ENCODE measurements around the gene RABGAP1.

- TF ChIP-seq EZH2 (IDR thresholded peaks at IDR 0.05), result no peak
- TF ChIP-seq POLR2AphosphoS5 (IDR thresholded peaks at IDR 0.05; ENCODE audit: borderline replicate concordance, low read depth, low read length), result no peak
- TF ChIP-seq FOXP2 (optimal IDR thresholded peaks at IDR 0.05; ENCODE audit: control extremely low read depth, extremely low read length, insufficient read depth), result no peak
Observed at GRCh38 chr9:123027517-123027916, 86.7 kb downstream of the RABGAP1 start.
